Stimulated activated CD8-positive, alpha-beta memory T cell treated with anti-CD3 and anti-CD28 coated beads, Interleukin-12 subunit alpha, Interleukin-12 subunit beta, amount 100 ng/mL, for 24 hours (primary cell): ENCODE measurements around the gene PCDHGA8.
"Not testable (repeated sequence)": the region's sequence is repeated elsewhere in the genome, so short reads cannot be mapped to it uniquely, and the experiment has no call there.

Experiments
- DNase-seq: peaks from one replicate; pipeline ENCODE4 v3.0.0-alpha.2; 2020; ENCODE audit errors: extremely low read depth

PCDHGA8 gene

DNA sequence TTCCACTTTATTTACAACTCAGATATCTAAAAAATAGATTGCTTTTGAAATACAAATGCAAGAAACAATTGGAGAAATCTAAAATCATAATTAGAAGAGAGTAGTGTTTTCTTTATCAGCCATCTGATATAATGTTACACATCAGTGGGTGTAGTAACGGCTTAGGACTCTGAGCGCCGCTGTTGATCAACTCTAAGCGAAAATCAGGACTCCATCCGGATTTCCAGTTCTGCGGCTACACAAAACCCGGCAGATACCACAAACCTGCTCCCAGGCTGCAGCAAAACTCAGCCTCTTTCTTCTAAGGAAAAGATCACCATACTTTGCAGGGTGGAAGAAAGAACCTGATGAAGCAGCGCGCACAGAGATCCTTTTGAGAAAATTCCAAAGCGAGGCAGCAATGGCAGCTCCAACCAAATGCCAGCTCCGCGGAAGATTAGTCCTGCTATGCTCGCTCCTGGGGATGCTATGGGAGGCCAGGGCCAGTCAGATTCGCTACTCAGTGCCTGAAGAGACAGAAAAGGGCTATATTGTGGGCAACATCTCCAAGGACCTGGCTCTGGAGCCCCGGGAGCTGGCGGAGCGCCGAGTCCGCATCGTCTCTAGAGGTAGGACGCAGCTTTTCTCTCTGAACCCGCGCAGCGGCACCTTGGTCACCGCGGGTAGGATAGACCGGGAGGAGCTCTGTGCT, 10.3 kb downstream of the PCDHGA8 start, which contains the start of gene PCDHGA9:
PCDHGA9 (plus strand) TSS at position 226 of the 691 bp plus-strand sequence; CDS start at position 401, 175 bp downstream.
- no peak for DNase-seq

GRCh38 chr5:141403387-141403786, 11.0 kb downstream of the PCDHGA8 start:
- no peak for DNase-seq

DNA sequence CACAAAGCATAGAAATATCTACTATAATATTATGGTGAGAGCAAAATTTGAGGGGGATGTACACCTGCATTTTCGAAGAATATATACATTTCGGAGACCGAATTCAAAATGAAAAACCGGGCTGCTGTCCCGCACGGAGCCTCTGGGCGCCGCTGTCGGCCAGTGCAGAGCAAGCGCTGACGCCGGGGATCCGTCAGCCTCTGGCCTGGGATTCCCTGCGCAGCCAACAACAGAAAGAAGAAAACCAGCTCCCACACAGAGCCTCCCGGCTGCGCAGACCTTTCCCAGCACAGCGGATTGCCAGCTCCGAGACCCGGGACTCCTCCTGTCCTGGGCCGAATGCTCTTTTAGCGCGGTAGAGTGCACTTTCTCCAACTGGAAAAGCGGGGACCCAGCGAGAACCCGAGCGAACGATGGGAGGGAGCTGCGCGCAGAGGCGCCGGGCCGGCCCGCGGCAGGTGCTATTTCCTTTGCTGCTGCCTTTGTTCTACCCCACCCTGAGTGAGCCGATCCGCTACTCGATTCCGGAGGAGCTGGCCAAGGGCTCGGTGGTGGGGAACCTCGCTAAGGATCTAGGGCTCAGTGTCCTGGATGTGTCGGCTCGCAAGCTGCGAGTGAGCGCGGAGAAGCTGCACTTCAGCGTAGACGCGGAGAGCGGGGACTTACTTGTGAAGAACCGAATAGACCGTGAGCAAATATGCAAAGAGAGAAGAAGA, 15.5 kb downstream of the PCDHGA8 start, which contains the start of gene PCDHGB6:
PCDHGB6 (plus strand) TSS at position 232 of the 716 bp plus-strand sequence; CDS start at position 414, 182 bp downstream.
- DNase-seq: not testable (repeated sequence)

DNA sequence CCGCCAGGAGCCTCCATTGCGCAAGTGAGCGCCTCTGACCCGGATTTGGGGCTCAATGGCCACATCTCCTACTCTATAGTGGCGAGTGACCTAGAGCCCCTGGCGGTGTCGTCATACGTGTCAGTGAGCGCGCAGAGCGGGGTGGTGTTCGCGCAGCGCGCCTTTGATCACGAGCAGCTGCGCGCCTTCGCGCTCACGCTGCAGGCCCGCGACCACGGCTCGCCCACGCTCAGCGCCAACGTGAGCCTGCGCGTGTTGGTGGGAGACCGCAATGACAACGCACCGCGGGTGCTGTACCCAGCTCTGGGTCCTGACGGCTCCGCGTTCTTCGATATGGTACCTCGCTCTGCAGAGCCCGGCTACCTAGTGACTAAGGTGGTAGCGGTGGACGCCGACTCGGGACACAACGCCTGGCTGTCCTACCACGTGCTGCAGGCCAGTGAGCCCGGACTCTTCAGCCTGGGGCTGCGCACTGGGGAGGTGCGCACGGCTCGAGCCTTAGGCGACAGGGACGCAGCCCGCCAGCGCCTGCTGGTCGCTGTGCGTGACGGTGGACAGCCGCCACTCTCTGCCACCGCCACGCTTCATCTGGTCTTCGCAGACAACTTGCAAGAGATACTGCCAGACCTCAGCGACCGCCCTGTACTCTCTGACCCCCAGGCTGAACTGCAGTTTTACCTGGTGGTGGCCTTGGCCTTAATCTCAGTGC, 17.3 kb downstream of the PCDHGA8 start:
- DNase-seq: no peak

- no peak for DNase-seq
Observed at GRCh38 chr5:141411575-141411974, 19.1 kb downstream of the PCDHGA8 start.

DNA sequence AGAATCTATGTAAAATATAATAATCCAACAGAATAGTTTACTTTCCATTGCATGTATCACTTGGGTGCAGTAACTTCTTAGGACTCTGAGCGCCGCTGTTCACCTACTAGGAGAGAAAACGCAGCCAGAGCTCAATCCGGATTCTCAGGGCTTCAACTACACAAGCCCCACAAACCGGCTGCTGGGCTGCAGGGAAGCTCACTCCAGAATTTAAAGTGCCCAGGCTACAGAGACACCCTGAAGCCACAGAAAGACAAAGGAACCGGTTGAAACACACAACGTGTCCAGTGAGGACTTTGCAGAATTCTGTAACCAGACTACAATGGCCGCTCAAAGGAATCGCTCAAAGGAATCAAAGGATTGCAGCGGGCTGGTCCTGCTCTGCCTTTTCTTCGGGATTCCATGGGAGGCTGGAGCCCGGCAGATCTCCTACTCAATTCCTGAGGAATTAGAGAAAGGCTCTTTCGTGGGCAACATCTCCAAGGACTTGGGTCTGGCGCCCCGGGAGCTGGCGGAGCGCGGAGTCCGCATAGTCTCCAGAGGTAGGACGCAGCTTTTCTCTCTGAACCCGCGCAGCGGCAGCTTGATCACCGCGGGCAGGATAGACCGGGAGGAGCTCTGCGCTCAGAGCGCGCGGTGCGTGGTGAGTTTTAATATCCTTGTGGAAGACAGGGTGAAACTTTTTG, 20.6 kb downstream of the PCDHGA8 start, which contains the start of gene PCDHGA10:
PCDHGA10 (plus strand) TSS at position 134 of the 686 bp plus-strand sequence; CDS start at position 323, 189 bp downstream.
- no peak for DNase-seq

GRCh38 chr5:141413540-141414069, 21.2 kb downstream of the PCDHGA8 start:
- no peak for DNase-seq

DNA sequence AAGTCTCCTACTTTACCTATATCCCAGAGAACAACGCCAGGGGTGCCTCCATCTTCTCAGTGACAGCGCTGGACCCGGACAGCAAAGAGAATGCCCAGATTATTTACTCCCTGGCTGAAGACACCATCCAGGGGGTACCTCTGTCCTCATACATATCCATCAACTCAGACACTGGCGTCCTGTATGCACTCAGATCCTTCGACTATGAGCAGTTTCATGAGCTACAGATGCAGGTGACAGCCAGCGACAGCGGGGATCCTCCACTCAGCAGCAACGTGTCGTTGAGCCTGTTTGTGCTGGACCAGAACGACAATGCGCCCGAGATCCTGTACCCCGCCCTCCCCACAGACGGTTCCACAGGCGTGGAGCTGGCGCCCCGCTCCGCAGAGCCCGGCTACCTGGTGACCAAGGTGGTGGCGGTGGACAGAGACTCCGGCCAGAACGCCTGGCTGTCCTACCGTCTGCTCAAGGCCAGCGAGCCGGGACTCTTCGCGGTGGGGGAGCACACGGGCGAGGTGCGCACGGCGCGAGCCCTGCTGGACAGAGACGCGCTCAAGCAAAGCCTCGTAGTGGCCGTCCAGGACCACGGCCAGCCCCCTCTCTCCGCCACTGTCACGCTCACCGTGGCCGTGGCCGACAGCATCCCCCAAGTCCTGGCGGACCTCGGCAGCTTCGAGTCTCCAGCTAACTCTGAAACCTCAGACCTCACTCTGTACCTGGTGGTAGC, 22.3 kb downstream of the PCDHGA8 start:
- not testable (repeated sequence) for DNase-seq

DNA sequence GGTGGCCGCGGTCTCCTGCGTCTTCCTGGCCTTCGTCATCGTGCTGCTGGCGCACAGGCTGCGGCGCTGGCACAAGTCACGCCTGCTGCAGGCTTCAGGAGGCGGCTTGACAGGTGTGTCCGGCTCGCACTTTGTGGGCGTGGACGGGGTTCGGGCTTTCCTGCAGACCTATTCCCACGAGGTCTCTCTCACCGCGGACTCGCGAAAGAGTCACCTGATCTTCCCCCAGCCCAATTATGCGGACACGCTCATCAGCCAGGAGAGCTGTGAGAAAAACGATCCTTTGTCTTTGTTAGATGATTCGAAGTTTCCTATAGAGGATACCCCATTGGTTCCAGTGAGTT, 22.8 kb downstream of the PCDHGA8 start:
- not testable (repeated sequence) for DNase-seq

- not testable (repeated sequence) for DNase-seq
Observed at GRCh38 chr5:141417494-141418172, 25.2 kb downstream of the PCDHGA8 start, which contains the start of gene PCDHGB7. Gene PCDHGB7 (plus strand): TSS chr5:141417677. CDS start chr5:141417860, 183 bp downstream.

GRCh38 chr5:141419074-141419880, 26.8 kb downstream of the PCDHGA8 start:
- no peak for DNase-seq

- DNase-seq: no peak
Observed at GRCh38 chr5:141420855-141421488, 28.5 kb downstream of the PCDHGA8 start, which contains the start of gene PCDHGA11. Gene PCDHGA11 (plus strand): TSS chr5:141421051. CDS start chr5:141421228, 177 bp downstream.

DNA sequence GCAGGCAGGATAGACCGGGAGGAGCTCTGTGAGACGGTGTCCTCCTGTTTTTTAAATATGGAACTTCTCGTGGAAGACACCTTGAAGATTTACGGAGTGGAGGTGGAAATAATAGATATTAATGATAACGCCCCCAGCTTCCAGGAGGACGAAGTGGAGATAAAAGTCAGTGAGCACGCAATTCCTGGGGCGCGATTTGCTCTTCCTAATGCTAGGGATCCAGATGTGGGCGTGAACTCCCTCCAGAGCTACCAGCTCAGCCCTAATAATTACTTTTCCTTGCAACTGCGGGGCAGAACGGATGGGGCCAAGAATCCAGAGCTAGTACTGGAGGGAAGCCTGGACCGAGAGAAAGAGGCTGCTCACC, 29.0 kb downstream of the PCDHGA8 start:
- DNase-seq: no peak

- DNase-seq: no peak
Observed at GRCh38 chr5:141422742-141423291, 30.4 kb downstream of the PCDHGA8 start.

DNA sequence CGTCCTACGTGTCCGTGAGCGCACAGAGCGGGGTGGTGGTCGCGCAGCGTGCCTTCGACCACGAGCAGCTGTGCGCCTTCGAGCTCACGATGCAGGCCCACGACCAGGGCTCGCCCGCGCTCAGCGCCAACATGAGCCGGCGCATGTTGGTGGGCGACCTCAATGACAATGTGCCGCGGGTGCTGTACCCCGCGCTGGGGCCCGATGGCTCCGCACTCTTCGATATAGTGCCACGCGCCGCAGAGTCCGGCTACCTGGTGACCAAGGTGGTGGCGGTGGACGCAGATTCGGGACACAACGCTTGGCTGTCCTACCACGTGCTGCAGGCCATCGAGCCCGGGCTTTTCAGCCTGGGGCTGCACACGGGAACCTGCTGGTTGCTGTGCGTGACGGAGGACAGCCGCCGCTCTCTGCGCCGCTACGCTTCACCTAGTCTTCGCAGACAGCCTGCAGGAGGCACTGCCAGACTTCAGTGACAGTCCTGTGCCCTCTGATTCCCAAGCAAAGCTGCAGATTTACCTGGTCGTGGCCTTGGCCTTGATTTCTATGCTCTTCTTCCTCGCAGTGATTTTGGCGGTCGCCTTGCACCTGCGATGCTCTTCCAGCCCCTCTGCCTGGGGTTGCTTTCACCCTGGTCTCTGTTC, 35.5 kb downstream of the PCDHGA8 start:
- no peak for DNase-seq

GRCh38 chr5:141430332-141431113, 38.1 kb downstream of the PCDHGA8 start, which contains the start of gene PCDHGA12:
Gene PCDHGA12 (plus strand): TSS chr5:141430507. CDS start chr5:141430760, 253 bp downstream.
- no peak for DNase-seq

DNA sequence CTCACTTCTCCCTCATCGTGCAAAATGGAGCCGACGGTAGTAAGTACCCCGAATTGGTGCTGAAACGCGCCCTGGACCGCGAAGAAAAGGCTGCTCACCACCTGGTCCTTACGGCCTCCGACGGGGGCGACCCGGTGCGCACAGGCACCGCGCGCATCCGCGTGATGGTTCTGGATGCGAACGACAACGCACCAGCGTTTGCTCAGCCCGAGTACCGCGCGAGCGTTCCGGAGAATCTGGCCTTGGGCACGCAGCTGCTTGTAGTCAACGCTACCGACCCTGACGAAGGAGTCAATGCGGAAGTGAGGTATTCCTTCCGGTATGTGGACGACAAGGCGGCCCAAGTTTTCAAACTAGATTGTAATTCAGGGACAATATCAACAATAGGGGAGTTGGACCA, 38.9 kb downstream of the PCDHGA8 start:
- no peak for DNase-seq
